Measurements from ENCODE around the gene CBX5. TPM values are rescaled to one million over a fixed set of nuclear protein-coding genes. Genes with fewer than 3 reads are reported as not detected.

The CBX5 gene
- total RNA-seq, 1 donor from 2014 or later, result 271 TPM

GRCh38 chr12:54211920-54212319 lies 68.0 kb downstream of the CBX5 start:
- no peak overlapping the region for H3K27ac Mint-ChIP-seq
- no peaks in the 10 kb centered on the region for H3K36me3 Mint-ChIP-seq (ENCODE audit: insufficient read depth)
- DNase-seq (ENCODE audit: low spot score, unreplicated experiment), result no peak
- H3K27me3 Mint-ChIP-seq, result peaks cover 82% of the 10 kb centered on the region
- no peak overlapping the region for H3K4me3 Mint-ChIP-seq (ENCODE audit: low read depth)
- no peak for TF ChIP-seq CTCF (IDR thresholded peaks at IDR 0.05; ENCODE audit: unreplicated experiment)
- peaks cover 2% of the 10 kb centered on the region for H3K4me1 Mint-ChIP-seq (ENCODE audit: low read depth)
- H3K9me3 Mint-ChIP-seq (ENCODE audit: low read depth), result no peaks in the 10 kb centered on the region

GRCh38 chr12:54210400-54210790 lies 69.5 kb downstream of the CBX5 start:
- Mint-ChIP-seq H3K27ac (no peak overlapping the region), H3K4me1 (ENCODE audit: low read depth) (no peaks in the 10 kb centered on the region), H3K9me3 (ENCODE audit: low read depth) (no peaks in the 10 kb centered on the region), H3K36me3 (ENCODE audit: insufficient read depth) (no peaks in the 10 kb centered on the region), H3K27me3 (peaks cover 84% of the 10 kb centered on the region), H3K4me3 (ENCODE audit: low read depth) (no peak overlapping the region)
- TF ChIP-seq CTCF (IDR thresholded peaks at IDR 0.05; ENCODE audit: unreplicated experiment), result no peak
- no peak for DNase-seq (ENCODE audit: low spot score, unreplicated experiment)

GRCh38 chr12:54208591-54208990 lies 71.3 kb downstream of the CBX5 start:
- Mint-ChIP-seq H3K27ac (no peak overlapping the region), H3K4me1 (ENCODE audit: low read depth) (no peaks in the 10 kb centered on the region), H3K36me3 (ENCODE audit: insufficient read depth) (no peaks in the 10 kb centered on the region), H3K9me3 (ENCODE audit: low read depth) (no peaks in the 10 kb centered on the region), H3K4me3 (ENCODE audit: low read depth) (no peak overlapping the region), H3K27me3 (peaks cover 85% of the 10 kb centered on the region)
- no peak for DNase-seq (ENCODE audit: low spot score, unreplicated experiment)
- TF ChIP-seq CTCF (IDR thresholded peaks at IDR 0.05; ENCODE audit: unreplicated experiment), result no peak

DNA sequence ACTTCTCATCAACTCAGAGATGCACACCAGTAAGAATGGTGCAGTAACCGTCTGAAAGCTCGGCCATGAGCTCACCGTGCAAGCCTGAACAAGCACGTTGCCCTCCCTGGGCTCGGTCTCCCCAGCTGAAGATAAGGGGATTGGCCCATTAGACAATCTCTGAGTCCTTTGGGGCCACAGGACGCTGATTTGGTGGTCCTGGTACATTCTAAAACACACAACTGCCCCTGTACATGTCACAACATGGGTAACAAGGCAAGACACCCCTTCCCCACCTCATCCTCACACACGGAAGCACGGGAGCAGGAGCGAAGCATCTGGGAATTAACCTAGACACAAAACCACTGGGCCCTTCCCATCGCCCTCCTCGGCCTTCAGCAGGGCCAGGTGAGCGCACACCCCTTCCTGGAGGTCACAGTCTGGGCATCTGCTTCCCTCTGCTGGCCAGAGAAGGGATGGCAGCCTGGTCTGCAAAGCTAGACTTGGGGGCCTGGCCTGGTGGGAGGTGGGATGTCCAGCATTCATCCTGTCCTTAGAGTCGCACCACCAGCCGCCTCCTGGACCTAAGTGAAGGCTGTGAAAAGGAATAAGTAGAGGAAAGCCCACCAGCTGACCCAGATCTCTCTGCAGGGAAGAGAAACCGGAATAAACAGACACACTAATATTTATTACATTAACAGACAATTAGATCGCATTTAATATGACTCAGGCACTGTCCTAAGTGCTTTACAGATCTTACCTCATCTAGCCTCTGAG lies 72.2 kb downstream of the CBX5 start:
- Mint-ChIP-seq H3K36me3 (ENCODE audit: insufficient read depth) (no peaks in the 10 kb centered on the region), H3K9me3 (ENCODE audit: low read depth) (no peaks in the 10 kb centered on the region), H3K27me3 (peaks cover 85% of the 10 kb centered on the region), H3K4me1 (ENCODE audit: low read depth) (no peaks in the 10 kb centered on the region), H3K4me3 (ENCODE audit: low read depth) (no peak overlapping the region), H3K27ac (no peak overlapping the region)
- peak; percentile 93 for DNase-seq (ENCODE audit: low spot score, unreplicated experiment)
- TF ChIP-seq CTCF (IDR thresholded peaks at IDR 0.05; ENCODE audit: unreplicated experiment), result peak; percentile 93

GRCh38 chr12:54206791-54207190 lies 73.1 kb downstream of the CBX5 start:
- H3K27me3 Mint-ChIP-seq, result peaks cover 85% of the 10 kb centered on the region
- H3K4me3 Mint-ChIP-seq (ENCODE audit: low read depth), result no peak overlapping the region
- no peaks in the 10 kb centered on the region for H3K36me3 Mint-ChIP-seq (ENCODE audit: insufficient read depth)
- DNase-seq (ENCODE audit: low spot score, unreplicated experiment), result no peak
- TF ChIP-seq CTCF (IDR thresholded peaks at IDR 0.05; ENCODE audit: unreplicated experiment), result no peak
- no peaks in the 10 kb centered on the region for H3K4me1 Mint-ChIP-seq (ENCODE audit: low read depth)
- H3K27ac Mint-ChIP-seq, result no peak overlapping the region
- H3K9me3 Mint-ChIP-seq (ENCODE audit: low read depth), result no peaks in the 10 kb centered on the region
